Adrenal gland (tissue), 5 donors: ENCODE results near the gene GRIN1.

Source experiments
- POLR2A ChIP-seq, 2 donors: fragments of 450-650 bp; IDR thresholded peaks; one replicate each; pipeline ENCODE4 v1.6.1; 2017; ENCODE audit warnings: antibody characterized with exemption in 2 of 2, mild to moderate bottlenecking in 2 of 2, moderate library complexity in 1 of 2
- TF ChIP-seq, protein P1 (sequence below), 6 experiments: fragments of 450-650 bp in 4 of 6; fragments of 200-600 bp in 2 of 6; sonication (generic) in 1 of 6; IDR thresholded peaks; 1 replicate in 5 of 6; 2 replicates in 1 of 6; pipeline versions ENCODE4 v1.5.1 to v1.8.0; 2016 to 2021; ENCODE audit warnings: antibody characterized with exemption in 6 of 6, mild to moderate bottlenecking in 2 of 6, moderate library complexity in 1 of 6
- donor health status: DM: no; HTN: no; CAD: no.

DNA sequence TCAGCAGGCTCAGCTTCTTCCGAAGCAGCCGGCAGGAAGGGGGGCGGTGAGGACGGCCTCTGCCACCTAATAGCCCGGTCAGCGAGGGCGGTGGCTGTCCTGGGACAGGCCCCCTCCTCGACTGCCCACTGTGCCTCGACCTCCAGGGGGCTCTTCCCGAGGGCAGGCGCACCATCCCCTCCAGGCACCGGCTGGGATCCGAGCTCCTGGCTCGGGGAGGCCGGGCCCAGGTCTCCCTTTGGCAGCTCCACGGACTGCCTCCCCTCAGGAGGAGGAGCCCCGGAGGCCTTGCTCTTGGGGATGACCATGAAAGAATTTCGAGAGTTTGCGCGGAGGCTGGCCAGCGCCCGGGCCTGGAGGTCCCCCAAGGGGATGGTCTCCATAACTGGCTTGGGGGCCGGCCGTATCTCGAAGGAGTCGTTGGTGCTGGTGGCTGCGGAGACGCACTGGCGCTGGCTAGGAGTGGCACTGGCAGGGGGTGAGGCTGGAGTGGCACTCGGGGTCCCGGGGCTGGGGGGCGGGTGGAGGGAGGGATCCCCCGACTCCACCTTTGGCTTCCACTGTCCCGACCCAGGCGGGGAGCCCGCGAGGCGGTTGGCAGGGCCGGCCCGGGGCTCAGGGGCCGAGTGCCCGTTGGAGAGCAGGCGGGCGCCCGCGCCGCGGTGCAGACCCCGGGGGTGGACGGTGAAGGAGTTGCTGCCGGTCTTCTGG lies 60.6 kb downstream of the GRIN1 start:
- TF ChIP-seq, protein P1, sequence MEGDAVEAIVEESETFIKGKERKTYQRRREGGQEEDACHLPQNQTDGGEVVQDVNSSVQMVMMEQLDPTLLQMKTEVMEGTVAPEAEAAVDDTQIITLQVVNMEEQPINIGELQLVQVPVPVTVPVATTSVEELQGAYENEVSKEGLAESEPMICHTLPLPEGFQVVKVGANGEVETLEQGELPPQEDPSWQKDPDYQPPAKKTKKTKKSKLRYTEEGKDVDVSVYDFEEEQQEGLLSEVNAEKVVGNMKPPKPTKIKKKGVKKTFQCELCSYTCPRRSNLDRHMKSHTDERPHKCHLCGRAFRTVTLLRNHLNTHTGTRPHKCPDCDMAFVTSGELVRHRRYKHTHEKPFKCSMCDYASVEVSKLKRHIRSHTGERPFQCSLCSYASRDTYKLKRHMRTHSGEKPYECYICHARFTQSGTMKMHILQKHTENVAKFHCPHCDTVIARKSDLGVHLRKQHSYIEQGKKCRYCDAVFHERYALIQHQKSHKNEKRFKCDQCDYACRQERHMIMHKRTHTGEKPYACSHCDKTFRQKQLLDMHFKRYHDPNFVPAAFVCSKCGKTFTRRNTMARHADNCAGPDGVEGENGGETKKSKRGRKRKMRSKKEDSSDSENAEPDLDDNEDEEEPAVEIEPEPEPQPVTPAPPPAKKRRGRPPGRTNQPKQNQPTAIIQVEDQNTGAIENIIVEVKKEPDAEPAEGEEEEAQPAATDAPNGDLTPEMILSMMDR (IDR thresholded peaks at IDR 0.05), result no peak
- no peak for TF ChIP-seq POLR2A (IDR thresholded peaks at IDR 0.05)
